Measurements from ENCODE around the gene CCT6A. TPM values are rescaled to one million over a fixed set of nuclear protein-coding genes. Genes with fewer than 3 reads are reported as not detected.
A peak's percentile ranks its signal among the peaks of the same experiment; 100 is the strongest.
"Not testable (repeated sequence)": the region's sequence is repeated elsewhere in the genome, so short reads cannot be mapped to it uniquely, and the experiment has no call there.

The CCT6A gene
- total RNA-seq, 1 donor from 2014 or later: 263 TPM

GRCh38 chr7:56063500-56063881 is 11.9 kb downstream of the CCT6A start:
- H3K36me3 Mint-ChIP-seq (ENCODE audit: low read depth): peaks cover 61% of the 10 kb centered on the region

GRCh38 chr7:56063882-56064625 is 12.5 kb downstream of the CCT6A start, which contains the start of gene SUMF2:
SUMF2 (plus strand) TSS chr7:56064286; CDS start chr7:56064312, 26 bp downstream.
- DNase-seq (ENCODE audit: low spot score): peak; percentile 85
- Mint-ChIP-seq H3K4me3 (ENCODE audit: low read depth) (peak within 1 kb of the TSS; percentile 90), H3K27ac (peak within 1 kb of the TSS; percentile 78), H3K36me3 (ENCODE audit: low read depth) (peaks cover 61% of the 10 kb centered on the region), H3K9me3 (no peaks in the 10 kb centered on the region), H3K4me1 (ENCODE audit: low read depth) (peaks cover 38% of the 10 kb centered on the region), H3K27me3 (ENCODE audit: low read depth) (no peaks in the 10 kb centered on the region)
- intact Hi-C loops (cut with micrococcal nuclease): loop anchor here (1.0 to 5.0 kb wide), 4 partner anchors 13 to 697 kb away; partner anchors contain the start of genes CCT6A, CHCHD2, LANCL2 and PSPH

More at GRCh38 chr7:56063500-56063881, 11.9 kb downstream of the CCT6A start:
- intact Hi-C loops (cut with micrococcal nuclease): loop anchor here (5.0 kb wide), 1 partner anchor 696 kb away; the partner anchor contains the start of gene LANCL2
- no peaks in the 10 kb centered on the region for H3K9me3 Mint-ChIP-seq
- peaks cover 38% of the 10 kb centered on the region for H3K4me1 Mint-ChIP-seq (ENCODE audit: low read depth)
- DNase-seq (ENCODE audit: low spot score): no peak
- peak overlapping the region; percentile 90 for H3K4me3 Mint-ChIP-seq (ENCODE audit: low read depth)
- H3K27me3 Mint-ChIP-seq (ENCODE audit: low read depth): no peaks in the 10 kb centered on the region
- H3K27ac Mint-ChIP-seq: peak overlapping the region; percentile 78

- H3K9me3 Mint-ChIP-seq; H3K4me3 Mint-ChIP-seq (ENCODE audit: low read depth); DNase-seq (ENCODE audit: low spot score); H3K27me3 Mint-ChIP-seq (ENCODE audit: low read depth); intact Hi-C loops (cut with micrococcal nuclease); H3K27ac Mint-ChIP-seq: not testable (repeated sequence)
- H3K36me3 Mint-ChIP-seq (ENCODE audit: low read depth): peaks cover 48% of the 10 kb centered on the region
- peaks cover 27% of the 10 kb centered on the region for H3K4me1 Mint-ChIP-seq (ENCODE audit: low read depth)
Measured at GRCh38 chr7:56066376-56066775, 14.8 kb downstream of the CCT6A start.

- H3K36me3 Mint-ChIP-seq (ENCODE audit: low read depth): peaks cover 36% of the 10 kb centered on the region
- intact Hi-C loops (cut with micrococcal nuclease): loop anchor here (1.0 kb wide), 2 partner anchors 70 to 433 kb away; no protein-coding TSS in a partner anchor
- peak overlapping the region; percentile 13 for H3K27ac Mint-ChIP-seq
- peak; percentile 55 for DNase-seq (ENCODE audit: low spot score)
- no peak overlapping the region for H3K4me3 Mint-ChIP-seq (ENCODE audit: low read depth)
- peaks cover 4% of the 10 kb centered on the region for H3K4me1 Mint-ChIP-seq (ENCODE audit: low read depth)
- H3K9me3 Mint-ChIP-seq: no peaks in the 10 kb centered on the region
- H3K27me3 Mint-ChIP-seq (ENCODE audit: low read depth): no peaks in the 10 kb centered on the region
Measured at GRCh38 chr7:56074371-56074791, 22.8 kb downstream of the CCT6A start.

GRCh38 chr7:56077681-56078080 is 26.1 kb downstream of the CCT6A start:
- intact Hi-C loops (cut with micrococcal nuclease): no loop called here
- no peak for DNase-seq (ENCODE audit: low spot score)
- no peak overlapping the region for H3K27ac Mint-ChIP-seq
- no peaks in the 10 kb centered on the region for H3K9me3 Mint-ChIP-seq
- peaks cover 4% of the 10 kb centered on the region for H3K4me1 Mint-ChIP-seq (ENCODE audit: low read depth)
- H3K27me3 Mint-ChIP-seq (ENCODE audit: low read depth): no peaks in the 10 kb centered on the region
- H3K36me3 Mint-ChIP-seq (ENCODE audit: low read depth): peaks cover 44% of the 10 kb centered on the region
- no peak overlapping the region for H3K4me3 Mint-ChIP-seq (ENCODE audit: low read depth)

GRCh38 chr7:56078196-56078595 is 26.6 kb downstream of the CCT6A start:
- H3K27me3 Mint-ChIP-seq (ENCODE audit: low read depth): no peaks in the 10 kb centered on the region
- peaks cover 2% of the 10 kb centered on the region for H3K4me1 Mint-ChIP-seq (ENCODE audit: low read depth)
- no peaks in the 10 kb centered on the region for H3K9me3 Mint-ChIP-seq
- H3K4me3 Mint-ChIP-seq (ENCODE audit: low read depth): no peak overlapping the region
- peaks cover 40% of the 10 kb centered on the region for H3K36me3 Mint-ChIP-seq (ENCODE audit: low read depth)
- intact Hi-C loops (cut with micrococcal nuclease): no loop called here
- H3K27ac Mint-ChIP-seq: no peak overlapping the region
- DNase-seq (ENCODE audit: low spot score): no peak

- Mint-ChIP-seq H3K36me3 (ENCODE audit: low read depth) (peaks cover 35% of the 10 kb centered on the region), H3K27ac (no peak overlapping the region), H3K27me3 (ENCODE audit: low read depth) (no peaks in the 10 kb centered on the region), H3K9me3 (no peaks in the 10 kb centered on the region), H3K4me1 (ENCODE audit: low read depth) (no peaks in the 10 kb centered on the region), H3K4me3 (ENCODE audit: low read depth) (no peak overlapping the region)
- intact Hi-C loops (cut with micrococcal nuclease): no loop called here
- no peak for DNase-seq (ENCODE audit: low spot score)
Measured at GRCh38 chr7:56079450-56080185, 28.1 kb downstream of the CCT6A start.

GRCh38 chr7:56080726-56081435 is 29.3 kb downstream of the CCT6A start:
- intact Hi-C loops (cut with micrococcal nuclease); DNase-seq (ENCODE audit: low spot score); H3K27ac Mint-ChIP-seq; H3K27me3 Mint-ChIP-seq (ENCODE audit: low read depth); H3K4me1 Mint-ChIP-seq (ENCODE audit: low read depth); H3K9me3 Mint-ChIP-seq; H3K4me3 Mint-ChIP-seq (ENCODE audit: low read depth): not testable (repeated sequence)
- peaks cover 29% of the 10 kb centered on the region for H3K36me3 Mint-ChIP-seq (ENCODE audit: low read depth)

GRCh38 chr7:56081626-56082340 is 30.2 kb downstream of the CCT6A start:
- intact Hi-C loops (cut with micrococcal nuclease): no loop called here
- no peak overlapping the region for H3K27ac Mint-ChIP-seq
- no peaks in the 10 kb centered on the region for H3K27me3 Mint-ChIP-seq (ENCODE audit: low read depth)
- no peak for DNase-seq (ENCODE audit: low spot score)
- H3K4me1 Mint-ChIP-seq (ENCODE audit: low read depth): no peaks in the 10 kb centered on the region
- peaks cover 34% of the 10 kb centered on the region for H3K36me3 Mint-ChIP-seq (ENCODE audit: low read depth)
- H3K4me3 Mint-ChIP-seq (ENCODE audit: low read depth): no peak overlapping the region
- H3K9me3 Mint-ChIP-seq: no peaks in the 10 kb centered on the region

- no peak overlapping the region for H3K27ac Mint-ChIP-seq
- intact Hi-C loops (cut with micrococcal nuclease): no loop called here
- no peak for DNase-seq (ENCODE audit: low spot score)
- H3K4me3 Mint-ChIP-seq (ENCODE audit: low read depth): no peak overlapping the region
- peaks cover 35% of the 10 kb centered on the region for H3K36me3 Mint-ChIP-seq (ENCODE audit: low read depth)
- H3K4me1 Mint-ChIP-seq (ENCODE audit: low read depth): no peaks in the 10 kb centered on the region
- no peaks in the 10 kb centered on the region for H3K9me3 Mint-ChIP-seq
- no peaks in the 10 kb centered on the region for H3K27me3 Mint-ChIP-seq (ENCODE audit: low read depth)
Measured at GRCh38 chr7:56083150-56083785, 31.7 kb downstream of the CCT6A start.

- Mint-ChIP-seq H3K27ac (no peak overlapping the region), H3K36me3 (ENCODE audit: low read depth) (peaks cover 16% of the 10 kb centered on the region), H3K27me3 (ENCODE audit: low read depth) (no peaks in the 10 kb centered on the region), H3K4me3 (ENCODE audit: low read depth) (no peak overlapping the region), H3K9me3 (no peaks in the 10 kb centered on the region), H3K4me1 (ENCODE audit: low read depth) (no peaks in the 10 kb centered on the region)
- intact Hi-C loops (cut with micrococcal nuclease): no loop called here
- DNase-seq (ENCODE audit: low spot score): no peak
Measured at GRCh38 chr7:56086761-56087160, 35.2 kb downstream of the CCT6A start.

GRCh38 chr7:56087445-56087844 is 35.9 kb downstream of the CCT6A start:
- no peak for DNase-seq (ENCODE audit: low spot score)
- Mint-ChIP-seq H3K9me3 (no peaks in the 10 kb centered on the region), H3K4me1 (ENCODE audit: low read depth) (no peaks in the 10 kb centered on the region), H3K27me3 (ENCODE audit: low read depth) (no peaks in the 10 kb centered on the region), H3K4me3 (ENCODE audit: low read depth) (no peak overlapping the region), H3K27ac (no peak overlapping the region), H3K36me3 (ENCODE audit: low read depth) (peaks cover 10% of the 10 kb centered on the region)
- intact Hi-C loops (cut with micrococcal nuclease): no loop called here
